NCI-H1694 treated with DMSO at 0.1 percent for 48 hours (cell line): Measurements from ENCODE around the gene ERCC6L.

ENCODE experiments used
- DNase-seq: peaks from one replicate; lab custom pipeline; 2025; lab: John Stamatoyannopoulos, UW

Gene ERCC6L, protein sequence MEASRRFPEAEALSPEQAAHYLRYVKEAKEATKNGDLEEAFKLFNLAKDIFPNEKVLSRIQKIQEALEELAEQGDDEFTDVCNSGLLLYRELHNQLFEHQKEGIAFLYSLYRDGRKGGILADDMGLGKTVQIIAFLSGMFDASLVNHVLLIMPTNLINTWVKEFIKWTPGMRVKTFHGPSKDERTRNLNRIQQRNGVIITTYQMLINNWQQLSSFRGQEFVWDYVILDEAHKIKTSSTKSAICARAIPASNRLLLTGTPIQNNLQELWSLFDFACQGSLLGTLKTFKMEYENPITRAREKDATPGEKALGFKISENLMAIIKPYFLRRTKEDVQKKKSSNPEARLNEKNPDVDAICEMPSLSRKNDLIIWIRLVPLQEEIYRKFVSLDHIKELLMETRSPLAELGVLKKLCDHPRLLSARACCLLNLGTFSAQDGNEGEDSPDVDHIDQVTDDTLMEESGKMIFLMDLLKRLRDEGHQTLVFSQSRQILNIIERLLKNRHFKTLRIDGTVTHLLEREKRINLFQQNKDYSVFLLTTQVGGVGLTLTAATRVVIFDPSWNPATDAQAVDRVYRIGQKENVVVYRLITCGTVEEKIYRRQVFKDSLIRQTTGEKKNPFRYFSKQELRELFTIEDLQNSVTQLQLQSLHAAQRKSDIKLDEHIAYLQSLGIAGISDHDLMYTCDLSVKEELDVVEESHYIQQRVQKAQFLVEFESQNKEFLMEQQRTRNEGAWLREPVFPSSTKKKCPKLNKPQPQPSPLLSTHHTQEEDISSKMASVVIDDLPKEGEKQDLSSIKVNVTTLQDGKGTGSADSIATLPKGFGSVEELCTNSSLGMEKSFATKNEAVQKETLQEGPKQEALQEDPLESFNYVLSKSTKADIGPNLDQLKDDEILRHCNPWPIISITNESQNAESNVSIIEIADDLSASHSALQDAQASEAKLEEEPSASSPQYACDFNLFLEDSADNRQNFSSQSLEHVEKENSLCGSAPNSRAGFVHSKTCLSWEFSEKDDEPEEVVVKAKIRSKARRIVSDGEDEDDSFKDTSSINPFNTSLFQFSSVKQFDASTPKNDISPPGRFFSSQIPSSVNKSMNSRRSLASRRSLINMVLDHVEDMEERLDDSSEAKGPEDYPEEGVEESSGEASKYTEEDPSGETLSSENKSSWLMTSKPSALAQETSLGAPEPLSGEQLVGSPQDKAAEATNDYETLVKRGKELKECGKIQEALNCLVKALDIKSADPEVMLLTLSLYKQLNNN

DNA sequence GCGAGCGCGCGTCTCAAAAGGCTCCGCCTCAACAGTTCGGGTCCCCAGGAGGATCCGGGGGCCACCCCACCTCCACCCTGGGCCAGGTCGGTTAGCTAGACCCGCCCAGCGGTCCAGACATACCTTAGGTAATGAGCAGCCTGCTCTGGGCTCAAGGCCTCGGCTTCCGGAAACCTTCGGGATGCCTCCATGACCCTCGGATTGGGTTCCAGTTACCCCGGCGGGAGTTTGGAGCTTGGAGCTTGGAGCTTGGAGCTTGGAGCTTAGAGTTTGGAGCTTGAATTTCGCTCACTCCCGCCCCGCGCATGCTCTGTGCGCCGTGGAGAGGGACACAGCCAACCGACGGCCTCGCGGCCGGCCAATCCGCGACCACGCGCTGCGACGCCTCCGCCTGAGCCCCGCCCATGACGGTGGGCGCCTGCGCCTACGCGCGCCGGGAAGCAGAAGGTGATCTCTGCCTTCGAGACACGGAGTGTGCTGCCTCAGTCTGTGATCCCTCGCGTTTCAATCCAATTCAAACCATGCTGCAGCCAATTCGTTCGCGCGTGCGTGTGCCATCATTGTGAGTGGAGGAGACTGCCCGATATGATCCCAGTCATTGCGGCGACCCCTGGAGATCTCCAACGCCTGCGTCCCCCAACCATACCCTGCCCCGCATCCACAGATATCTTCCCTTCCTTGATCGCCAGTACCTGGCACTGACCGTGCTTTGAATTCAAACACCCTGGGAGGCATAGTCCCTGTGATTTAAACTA, at the start of gene ERCC6L:
TSS of gene ERCC6L (minus strand) at position 307 of the 755 bp plus-strand sequence. CDS start at position 191, 116 bp downstream.
- no peak for DNase-seq

DNA sequence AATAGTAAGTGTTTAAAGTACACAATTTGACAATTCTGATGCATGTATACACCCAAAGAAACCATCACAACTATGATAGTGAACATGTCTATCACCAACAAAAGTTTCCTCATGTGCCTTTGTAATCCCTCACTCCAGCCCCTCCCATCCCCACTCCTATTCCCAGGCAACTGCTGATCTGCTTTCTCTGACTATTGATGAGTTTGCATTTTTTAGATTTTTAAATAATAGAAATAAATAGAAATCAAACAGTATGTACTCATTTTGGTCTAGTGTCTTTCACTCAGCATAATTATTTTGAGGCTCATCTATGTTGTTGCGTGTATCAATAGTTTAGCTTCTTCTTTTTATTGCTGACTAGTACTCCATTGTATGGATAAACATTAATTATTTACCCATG, 43.5 kb upstream of the ERCC6L start:
- no peak for DNase-seq

DNA sequence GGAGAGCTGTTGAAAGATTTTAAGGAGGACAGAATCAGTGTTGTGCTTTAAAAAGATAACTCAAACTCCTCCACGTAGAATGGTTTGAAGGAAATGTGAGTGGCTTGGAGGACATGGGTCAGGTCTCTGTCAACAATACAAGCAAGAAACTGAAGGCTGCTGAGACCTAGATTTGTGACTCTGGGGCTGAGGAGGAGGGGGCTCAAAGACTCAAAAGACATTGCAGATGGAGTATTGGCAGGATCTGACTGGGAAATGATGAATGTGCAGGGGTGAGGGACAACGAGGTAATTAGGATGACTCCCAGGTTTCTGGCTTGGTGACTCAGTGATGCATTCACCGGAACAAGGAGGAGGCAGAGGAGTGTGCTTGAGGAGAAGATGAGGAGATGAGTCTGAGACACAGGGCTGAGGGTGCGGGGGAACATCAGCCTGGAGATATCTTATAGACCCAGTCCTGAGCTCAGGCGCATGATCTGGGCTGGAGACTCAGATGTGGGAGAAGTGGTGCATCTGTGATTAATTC, 41.6 kb upstream of the ERCC6L start:
- no peak for DNase-seq

DNA sequence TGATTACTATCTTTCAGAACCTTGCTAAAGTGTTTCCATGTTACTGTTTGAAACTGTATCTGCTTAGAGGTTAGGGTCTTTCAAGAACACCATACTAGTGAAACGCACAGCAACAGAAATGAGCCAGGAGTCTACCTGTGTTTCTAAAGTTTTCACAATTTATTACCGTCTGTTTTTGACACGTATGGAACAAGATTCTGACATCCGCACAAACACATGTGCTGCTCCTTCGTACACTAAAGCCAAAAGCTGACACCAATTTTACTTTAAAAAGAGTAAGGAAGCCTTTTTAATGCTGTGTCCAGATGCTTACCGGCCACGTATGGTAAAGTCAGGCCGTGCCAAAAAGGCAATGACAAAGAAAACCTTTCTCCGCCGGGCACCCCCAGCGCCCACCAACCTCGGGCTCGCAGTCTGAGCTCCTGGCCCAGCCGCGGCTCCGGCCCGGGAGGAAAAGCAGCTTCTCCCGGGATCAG, 37.7 kb upstream of the ERCC6L start:
- no peak for DNase-seq

DNA sequence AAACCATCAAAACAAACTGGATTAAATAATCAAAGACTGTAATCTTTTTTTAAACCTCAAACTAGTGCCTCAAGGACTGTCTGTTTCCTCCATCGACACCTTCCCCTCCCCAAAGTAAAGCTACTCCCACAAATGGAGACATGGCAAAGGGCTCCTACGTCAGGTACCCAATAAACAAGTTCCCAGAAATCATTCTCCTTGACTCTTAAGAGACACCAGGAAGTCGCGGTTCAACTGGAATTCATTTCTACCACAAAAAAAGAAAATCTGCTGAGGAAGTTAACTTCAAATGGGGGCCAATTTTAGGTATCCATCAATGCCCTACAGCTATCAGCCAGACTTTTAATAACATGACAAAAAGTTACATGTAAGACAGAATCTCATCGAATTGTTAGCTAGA, 35.7 kb upstream of the ERCC6L start:
- DNase-seq: no peak

DNA sequence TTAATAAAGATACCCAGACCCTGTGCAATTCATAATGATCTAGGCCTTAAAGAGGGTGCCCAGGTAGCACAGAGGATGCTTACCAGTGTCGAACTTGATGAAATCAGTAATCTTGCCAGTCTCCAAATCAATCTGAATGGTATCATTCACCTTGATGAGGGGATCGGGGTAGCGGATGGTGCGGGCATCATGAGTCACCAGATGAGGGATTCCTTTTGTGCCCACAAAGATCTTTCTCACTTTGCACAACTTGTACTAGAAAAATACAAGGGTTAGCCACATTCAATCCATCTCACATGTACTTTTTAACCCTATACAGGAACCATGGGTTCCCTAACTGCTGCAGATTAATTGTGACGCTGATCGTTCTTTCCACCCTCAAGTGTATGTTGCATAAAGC, 34.9 kb upstream of the ERCC6L start:
- DNase-seq: no peak

DNA sequence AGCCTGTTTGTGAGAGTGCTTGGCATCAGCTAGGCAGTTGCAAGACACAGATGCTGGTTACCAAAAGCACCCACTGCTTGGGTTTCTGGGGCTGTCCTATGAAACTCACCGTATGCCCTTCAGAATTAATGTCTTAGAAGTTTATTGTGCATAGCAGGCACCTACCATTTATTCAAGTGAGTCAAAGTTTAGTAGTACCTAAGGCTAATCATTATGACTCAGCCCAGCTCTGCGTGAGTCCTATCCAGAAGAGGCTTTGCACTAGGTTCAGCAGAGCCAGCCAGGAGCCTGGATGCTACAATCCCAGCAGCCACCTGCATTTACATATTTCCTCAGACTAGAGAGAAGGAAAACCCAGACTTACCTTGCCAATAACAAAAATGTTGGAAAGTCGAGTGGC, 34.0 kb upstream of the ERCC6L start:
- DNase-seq: no peak

DNA sequence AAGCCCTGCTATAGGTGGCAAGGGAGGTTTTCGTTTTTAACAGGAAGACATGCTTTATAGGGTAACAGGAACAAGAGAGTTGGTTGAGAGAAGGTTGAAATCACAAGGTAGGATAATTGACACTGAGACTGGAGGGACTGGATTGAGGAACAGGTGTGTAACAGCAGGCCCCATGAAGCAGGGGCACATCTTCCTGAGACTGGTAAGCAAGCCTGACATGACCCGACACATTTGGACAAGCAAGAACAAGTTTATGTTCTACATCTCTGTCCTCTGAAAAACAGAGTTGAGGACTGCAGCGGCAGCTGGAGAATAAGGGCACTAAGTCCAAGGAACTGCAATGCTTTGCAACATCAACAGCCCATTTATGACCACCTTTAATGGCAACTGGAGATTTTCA, 33.0 kb upstream of the ERCC6L start:
- no peak for DNase-seq

DNA sequence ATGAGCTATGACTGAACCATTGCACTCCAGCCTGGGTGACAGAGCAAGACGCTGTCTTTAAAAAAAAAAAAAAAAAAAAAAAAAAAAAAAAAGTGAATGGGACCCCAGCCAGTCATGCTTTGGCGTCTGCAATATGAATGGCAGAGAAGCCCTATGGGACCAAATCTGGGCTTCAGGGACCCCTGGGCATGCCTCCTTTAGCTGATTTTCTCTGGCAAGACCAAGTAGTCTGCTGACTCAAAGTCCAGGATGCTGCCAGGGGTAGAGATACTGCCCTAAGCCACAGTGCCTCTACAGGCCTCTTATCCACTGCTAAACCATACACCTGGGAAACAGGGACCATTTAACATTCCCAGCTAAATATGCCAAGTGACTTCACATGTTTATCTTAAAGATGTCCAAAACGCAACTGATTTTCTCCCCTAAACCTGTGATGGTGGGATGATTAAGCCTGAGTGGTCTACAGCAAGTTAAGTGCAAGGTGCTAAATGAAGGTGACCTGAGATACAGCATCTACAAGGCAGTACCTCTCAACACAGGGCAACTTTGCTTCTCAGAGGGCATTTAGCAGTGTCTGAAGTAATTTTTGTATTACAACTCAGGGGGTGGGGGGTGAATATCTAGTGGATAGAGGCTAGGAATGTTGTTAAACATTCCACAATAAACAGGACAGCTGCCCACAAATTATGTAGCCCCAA, 32.4 kb upstream of the ERCC6L start:
- DNase-seq: no peak

DNA sequence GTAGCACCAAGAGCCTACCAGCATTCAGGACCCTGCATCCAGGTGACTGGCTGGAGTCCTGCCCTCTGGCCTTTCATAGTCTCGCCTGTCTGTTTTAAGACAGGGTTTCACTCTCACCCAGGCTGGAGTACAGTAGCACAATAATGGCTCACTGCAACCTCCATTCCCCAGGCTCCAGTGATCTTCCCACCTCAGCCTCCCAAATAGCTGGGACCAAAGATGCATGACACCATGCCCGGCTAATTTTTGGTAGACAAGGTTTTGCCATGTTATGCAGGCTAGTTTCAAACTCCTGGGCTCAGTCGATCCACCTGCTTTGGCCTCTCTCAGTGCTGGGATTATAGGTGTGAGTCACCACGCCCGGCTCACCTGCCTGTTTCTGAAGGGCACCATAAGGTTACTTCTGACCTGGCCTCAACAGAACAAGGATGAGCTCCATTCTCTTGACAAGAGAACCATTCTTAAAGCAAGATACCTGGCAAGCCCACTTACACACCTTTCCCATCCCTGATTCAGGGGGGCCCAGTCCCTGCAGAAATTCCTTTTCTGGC, 31.6 kb upstream of the ERCC6L start:
- DNase-seq: no peak

DNA sequence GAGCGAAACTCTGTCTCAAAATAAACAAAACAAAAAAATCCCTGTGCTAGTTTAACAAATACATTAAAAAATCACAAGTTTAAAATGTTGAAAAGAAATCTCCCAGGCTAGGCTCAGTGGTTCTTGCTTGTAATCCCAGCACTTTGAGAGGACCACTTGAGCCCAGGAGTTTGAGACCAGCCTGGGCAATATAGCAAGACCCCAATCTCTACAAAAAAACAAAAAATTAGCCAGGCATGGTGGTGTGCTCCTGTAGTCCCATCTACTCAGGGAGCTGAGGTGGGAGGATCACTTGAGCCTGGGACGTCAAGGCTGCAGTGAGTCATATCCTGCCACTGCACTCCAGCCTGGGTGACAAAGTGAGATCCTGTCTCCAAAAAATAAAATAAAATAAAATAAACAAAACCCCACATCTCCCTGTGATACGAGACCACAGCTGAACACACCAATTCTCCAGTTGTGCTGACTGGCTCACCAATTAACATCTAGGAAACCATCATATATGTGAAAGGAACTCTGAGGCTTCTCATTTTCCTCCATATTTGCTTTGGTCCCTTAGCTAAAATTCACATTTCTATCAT, 30.9 kb upstream of the ERCC6L start:
- no peak for DNase-seq

DNA sequence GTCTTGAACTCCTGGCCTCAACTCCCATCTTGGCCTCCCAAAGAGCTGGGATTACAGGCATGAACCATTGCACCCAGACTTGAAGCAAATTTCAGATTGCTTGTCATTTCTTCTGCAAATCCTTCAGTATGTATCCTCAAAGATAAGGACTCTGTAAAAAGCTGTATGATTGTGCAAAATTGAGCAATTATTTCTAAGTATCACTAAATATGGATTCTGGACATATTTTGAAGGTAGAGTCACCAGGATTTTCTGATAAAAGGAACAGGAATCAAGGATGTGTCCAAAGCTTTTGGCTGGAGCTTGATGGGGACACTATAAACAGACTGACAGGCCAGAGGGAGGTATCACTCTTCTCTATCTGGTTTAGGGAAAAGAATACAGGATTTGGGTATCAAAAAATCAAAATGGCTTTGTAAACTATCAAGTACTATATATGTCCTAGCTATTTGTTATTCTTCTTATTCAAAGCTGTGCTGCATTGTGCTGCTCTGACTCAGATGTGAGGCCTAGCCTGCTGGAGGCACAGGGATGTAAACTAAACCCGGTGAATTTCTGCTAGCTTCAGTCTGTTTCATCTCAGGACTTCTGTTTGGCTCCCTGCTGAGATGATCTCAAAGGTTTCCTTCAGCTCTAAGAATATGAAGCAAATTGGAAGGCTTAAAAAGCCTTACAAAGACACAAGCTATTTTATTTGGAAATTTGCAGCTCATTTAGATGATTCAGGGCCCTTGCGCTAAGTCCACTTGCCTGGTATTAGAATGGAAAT, 30.0 kb upstream of the ERCC6L start:
- DNase-seq: no peak

DNA sequence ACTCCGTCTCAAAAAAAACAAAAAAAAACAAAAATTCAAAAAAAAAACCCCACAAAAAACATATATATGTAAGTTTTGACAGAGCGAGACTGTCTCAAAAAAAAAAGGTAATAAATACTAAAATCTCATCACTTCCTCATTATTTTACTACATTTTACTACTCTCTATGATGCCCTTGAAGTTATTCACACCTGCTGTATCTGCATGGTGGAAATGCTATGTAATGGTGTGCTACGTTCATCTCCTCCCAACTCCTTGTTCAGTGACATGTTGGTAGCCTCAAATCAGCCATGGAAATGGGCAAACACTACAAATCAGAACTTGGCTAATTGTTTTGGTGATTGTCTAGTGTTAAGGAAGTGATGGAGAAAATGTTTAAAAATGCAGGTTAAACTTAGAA, 26.4 kb upstream of the ERCC6L start:
- no peak for DNase-seq

DNA sequence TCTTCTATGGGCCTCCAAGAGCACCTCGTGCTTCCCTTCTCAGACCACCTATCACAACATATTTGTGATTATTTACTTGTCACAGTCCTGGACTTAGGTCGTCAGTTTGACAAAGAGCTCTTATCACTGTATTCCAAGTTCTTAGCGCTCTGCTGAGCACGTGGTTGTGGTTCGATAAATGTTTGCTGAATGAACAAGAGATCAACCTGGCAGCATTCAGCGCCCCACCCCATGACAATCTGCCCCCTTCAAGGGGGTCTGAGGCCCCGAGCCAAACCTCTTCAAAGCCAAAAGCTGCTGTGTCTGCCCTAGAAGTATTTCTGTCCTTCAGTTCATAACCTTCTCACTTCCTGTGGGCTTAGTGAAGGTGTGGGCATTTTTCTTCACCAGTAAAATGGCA, 23.2 kb upstream of the ERCC6L start:
- no peak for DNase-seq

DNA sequence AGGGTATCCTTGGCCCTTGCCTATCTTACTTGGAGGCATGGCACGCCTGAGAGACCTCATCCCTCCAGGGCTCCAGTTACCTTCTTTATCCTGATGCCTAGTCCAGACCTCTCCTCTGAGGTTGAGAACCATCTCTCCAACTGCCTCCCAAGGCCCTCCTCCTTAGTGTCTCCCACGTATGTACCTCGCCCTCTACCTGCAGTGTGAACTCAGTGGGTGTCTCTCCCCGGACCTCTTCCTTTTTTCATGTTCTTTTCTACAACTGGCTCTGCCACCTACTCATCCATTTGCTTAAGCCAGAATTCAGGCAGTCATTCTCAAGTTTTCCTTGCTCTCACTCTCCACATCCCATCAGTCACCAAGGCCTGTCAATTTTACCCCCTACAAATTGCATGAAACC, 21.6 kb upstream of the ERCC6L start:
- no peak for DNase-seq

DNA sequence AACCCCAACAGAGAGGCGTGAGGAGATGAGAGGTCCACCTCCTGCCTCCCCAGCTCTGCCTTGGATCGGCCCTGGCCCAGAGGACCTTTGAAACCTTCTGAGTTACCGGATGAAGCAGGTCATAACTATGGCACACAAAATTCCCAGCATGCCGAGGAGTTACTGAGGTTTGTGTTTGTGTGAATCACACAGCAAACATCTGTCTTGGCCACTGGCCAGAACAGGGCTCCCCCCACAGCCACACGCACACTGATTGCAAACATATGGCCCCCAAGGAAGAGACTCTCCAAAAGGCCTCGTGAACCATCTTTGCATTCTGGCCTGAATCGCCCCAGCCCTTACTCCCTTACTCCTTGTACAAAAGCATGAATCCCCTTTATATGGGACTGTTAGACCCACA, 19.3 kb upstream of the ERCC6L start:
- no peak for DNase-seq

DNA sequence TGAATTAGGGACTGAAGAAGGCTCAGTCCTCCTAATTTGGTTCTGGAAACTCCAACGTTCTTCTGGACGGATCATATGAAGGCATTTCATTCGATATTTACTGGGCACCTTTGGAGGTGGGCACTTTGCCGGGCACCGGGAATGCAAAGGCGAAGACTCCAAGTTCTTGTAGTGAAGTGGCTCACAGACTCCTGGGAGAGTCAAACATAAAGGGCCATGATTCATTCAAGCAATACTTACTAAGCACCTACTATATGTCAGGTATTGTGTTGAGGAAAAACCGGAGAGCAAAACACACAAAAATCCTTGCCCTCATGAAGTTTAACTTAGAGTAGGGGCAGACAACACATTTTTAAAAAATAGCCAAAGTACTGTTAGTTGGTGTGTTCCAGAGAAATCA, 17.0 kb upstream of the ERCC6L start:
- DNase-seq: no peak

DNA sequence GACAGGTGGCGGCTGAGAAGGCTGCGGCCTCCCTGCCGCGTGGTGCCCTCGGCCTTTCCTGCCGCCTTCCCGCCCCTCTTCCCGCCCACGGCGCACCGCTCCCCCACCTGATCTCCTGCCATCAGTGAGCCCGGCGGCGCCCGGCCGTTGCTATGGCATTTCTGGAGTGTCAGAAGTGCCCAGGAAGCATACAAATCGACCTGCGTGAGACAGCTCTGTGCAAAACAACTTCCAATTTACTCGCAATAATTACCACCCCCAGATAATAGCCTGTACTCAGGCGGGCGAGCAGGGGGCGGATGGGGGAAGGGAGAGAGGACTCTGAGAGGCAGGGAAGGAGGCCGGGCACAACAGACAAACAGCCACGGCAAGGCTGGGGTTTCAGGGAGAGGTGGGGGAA, 16.6 kb upstream of the ERCC6L start:
- no peak for DNase-seq

DNA sequence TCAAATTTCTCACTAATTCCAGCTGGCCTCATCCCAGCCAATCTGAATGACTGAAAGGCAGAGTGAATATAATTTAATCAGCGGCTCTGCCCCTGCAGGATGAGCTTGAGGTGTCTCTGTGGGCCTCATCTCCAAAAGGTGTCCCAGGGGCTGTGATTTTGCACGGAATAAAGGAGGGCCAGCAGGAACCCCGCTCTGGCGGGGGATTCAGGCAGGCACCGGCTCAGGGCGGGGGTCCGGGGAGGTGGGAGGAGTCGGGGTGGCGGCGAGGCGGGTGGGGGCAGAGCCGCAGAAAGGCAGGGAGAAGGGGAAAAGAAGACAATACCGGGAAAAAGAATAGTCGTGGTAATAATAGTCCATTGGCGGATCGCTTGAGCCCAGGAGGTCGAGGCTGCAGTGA, 16.0 kb upstream of the ERCC6L start:
- DNase-seq: no peak
